NCI-H2196 (cell line): ENCODE measurements around the gene OSBPL10.
"Not testable (repeated sequence)": the region's sequence is repeated elsewhere in the genome, so short reads cannot be mapped to it uniquely, and the experiment has no call there.

Source experiments
- DNase-seq: peaks from one replicate; lab custom pipeline; 2025; ENCODE audit not compliant: unreplicated experiment; lab: John Stamatoyannopoulos, UW

OSBPL10 gene

GRCh38 chr3:31861826-31862225 lies 119.2 kb downstream of the OSBPL10 start:
- DNase-seq = no peak

DNA sequence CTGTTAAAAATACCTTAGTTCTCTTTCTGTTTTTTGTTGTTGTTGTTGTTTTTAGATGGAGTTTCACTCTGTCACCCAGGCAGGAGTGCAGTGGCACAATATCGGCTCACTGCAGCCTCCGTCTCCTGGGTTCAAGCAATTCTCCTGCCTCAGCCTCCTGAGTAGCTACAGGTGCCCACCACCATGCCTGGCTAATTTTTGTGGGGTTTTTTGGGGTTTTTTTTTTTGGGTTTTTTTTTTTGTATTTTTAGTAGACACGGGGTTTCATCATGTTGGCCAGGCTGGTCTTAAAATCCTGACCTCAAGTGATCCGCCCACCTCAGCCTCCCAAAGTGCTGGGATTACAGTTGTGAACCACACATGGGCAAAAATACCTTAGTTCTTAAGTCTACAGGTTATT lies 120.4 kb downstream of the OSBPL10 start:
- not testable (repeated sequence) for DNase-seq

DNA sequence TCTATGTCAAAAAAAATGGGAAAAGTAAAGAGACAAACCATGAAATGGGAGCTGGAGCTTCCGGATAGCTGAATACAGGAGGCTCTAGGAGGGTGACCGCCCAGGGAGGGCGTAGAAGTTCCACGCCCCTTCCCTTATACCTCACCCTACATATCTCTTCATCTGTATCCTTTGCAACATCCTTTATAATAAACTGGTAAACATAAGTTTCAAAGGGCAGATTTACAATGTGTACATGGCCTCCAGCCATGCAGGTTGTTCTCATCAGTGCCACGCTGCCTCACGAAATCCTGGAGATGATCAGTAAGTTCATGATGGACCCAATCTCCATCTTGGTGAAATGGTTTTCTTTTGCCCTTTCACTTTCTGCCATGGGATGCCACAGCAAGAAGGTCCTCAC lies 121.8 kb downstream of the OSBPL10 start:
- no peak for DNase-seq

DNA sequence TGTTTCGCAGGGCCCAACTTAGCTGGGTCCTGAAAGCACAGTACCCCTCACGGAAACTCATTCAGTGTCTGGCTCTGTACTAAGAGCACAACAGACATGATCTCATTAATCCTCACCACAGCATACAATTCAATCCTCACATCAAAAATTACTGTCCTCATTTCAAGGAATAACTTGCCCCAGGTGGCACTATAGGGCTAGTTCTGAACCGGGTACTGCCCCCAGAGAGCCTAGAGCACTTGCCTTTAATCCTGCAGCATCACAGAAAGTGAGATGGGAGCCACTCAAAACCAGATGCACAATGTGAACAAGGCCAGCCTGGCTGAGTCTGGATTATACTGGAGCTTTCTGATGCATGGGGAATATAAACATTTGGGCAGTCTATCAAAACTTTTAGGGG lies 122.6 kb downstream of the OSBPL10 start:
- DNase-seq = no peak

- DNase-seq = no peak
Measured at GRCh38 chr3:31853580-31853979, 127.5 kb downstream of the OSBPL10 start.

DNA sequence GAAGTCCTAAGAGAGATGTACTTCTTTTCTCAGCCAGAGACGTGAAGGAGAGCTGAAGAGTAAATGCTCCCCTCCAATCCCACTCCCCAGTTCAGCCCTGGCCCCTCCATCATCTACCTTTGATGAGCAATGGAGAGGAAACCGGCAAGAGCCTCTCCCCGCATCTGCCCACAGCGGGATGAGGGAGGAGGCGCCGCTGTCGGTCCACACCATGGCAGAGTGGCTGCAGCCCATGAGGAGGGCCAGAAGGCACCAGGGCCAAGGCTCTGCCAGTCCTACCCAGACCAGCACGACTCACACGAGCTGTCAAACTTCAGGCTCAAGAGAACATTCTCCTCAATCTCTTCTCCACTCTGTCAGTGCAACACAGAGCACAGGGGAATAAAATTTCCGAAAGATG lies 129.8 kb downstream of the OSBPL10 start:
- DNase-seq = no peak

- DNase-seq = no peak
Measured at GRCh38 chr3:31848911-31849310, 132.2 kb downstream of the OSBPL10 start.

DNA sequence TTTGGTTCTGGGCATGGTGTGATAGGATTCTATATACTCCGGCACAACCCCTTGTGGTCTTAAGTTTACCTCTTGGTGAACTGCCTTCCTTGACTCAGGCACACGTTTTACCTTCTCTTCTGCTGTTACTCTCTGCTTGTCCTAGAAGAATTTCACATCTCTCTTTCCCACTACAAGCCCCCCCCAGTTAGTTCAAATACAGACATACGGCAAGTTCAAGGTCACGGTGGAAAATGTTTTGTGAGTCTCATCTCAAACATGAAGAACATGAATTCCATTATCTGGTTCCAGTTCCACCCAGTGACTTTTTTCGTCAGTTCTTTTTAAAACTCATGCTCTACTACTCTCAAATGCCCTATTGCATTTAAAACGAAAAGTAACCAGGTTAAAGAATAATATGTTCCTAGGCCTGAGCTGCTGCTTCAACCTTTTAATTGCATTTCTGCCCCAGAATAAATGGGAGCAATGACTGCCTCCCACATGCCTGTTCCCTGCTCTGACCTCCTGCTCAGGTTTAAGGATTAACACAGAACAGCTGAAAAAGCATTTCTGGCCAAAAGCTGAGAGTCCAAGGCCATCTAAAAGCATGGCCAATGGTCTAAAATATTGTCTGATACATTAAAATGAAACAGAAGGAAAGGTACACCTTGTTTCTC lies 132.8 kb downstream of the OSBPL10 start:
- DNase-seq = no peak

DNA sequence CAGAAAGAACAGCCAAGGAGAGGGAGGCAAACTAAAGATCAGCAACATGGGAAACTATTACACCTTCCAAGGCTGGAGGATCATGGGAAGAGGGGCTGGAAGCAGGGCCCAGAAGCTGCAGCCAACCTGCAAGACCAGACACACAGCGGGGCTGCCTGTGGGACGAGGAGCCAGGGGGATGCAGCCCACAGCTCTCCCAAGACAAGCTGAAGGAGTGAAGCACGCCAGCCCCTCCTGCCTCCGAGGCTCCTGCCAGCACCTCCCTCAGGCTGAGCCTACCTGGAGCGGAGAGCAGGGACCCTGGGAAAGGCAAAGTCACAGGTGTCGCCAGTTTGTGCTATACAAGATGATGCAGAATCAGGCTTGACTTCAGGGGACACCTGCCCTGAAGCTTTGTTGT lies 133.3 kb downstream of the OSBPL10 start:
- no peak for DNase-seq

DNA sequence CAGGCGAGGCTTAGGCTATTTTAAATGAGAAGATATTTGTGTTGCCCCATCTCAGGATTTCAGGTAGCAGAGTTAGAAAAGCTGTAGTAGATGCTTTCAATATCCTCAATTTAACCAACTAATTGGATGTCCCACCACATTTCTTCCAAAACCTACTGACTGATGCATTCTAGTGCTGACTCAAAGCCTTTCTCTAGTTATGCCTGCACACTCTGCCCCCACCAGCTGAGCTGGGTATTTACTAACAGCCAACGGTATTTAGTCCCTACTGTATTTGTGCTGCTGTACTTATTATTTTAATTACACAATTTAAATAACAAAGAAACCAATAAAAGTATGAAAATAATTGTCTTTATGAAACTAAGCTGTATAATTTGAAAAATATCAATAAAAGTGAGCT lies 139.5 kb downstream of the OSBPL10 start:
- no peak for DNase-seq

DNA sequence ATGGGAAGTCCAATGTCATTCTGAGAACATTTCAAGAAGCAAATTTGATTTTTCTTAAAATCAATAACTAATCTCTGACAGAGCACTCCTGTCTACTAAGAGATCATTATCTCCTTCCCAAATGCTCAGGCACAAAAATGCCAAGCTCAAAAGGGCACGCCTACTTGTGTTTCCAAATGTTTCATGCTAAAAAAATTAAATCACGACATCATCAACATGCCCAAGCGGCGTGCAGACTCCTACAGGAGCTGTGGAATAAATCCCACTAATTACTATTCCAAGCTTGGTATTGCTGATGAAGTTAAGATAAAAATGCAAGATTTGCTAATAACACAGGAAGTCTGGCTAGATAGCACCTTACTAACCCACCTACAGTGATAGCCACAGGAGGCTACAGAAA lies 140.8 kb downstream of the OSBPL10 start:
- DNase-seq = no peak

DNA sequence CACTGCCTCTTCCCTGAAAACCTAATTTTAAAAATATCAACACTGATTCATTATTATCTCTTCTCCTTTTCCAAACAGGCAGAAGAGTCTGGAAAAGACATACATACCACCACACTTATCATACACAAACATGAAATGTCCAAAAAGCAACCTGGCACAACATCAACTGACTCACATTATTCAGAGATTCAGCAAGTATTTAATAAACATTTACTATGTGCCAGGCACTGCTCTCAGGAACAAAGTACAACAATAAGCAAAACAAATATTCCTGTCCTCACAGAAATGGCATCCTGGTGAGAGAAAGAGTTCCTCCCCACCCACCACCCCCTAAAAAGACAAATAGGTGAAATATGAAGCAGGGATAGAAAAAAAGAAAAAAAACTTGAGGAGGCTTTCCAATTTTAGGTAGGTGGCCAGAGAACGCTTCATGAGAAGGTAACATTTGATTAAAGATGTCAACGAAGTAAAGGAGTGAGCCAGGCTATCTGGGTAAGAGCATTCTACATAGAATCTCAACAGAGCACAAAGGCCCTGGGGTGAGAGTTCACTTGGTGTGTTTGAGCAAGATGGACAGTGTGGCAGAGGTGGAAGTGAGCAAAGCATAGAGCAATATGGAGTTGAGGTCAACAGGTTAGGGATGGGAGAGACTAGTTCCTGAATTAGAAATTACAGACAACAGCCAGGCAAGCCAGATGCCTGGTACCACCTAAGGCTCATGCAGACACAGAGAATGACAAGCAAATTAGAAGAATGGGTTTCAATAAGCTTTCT lies 141.7 kb downstream of the OSBPL10 start:
- no peak for DNase-seq

DNA sequence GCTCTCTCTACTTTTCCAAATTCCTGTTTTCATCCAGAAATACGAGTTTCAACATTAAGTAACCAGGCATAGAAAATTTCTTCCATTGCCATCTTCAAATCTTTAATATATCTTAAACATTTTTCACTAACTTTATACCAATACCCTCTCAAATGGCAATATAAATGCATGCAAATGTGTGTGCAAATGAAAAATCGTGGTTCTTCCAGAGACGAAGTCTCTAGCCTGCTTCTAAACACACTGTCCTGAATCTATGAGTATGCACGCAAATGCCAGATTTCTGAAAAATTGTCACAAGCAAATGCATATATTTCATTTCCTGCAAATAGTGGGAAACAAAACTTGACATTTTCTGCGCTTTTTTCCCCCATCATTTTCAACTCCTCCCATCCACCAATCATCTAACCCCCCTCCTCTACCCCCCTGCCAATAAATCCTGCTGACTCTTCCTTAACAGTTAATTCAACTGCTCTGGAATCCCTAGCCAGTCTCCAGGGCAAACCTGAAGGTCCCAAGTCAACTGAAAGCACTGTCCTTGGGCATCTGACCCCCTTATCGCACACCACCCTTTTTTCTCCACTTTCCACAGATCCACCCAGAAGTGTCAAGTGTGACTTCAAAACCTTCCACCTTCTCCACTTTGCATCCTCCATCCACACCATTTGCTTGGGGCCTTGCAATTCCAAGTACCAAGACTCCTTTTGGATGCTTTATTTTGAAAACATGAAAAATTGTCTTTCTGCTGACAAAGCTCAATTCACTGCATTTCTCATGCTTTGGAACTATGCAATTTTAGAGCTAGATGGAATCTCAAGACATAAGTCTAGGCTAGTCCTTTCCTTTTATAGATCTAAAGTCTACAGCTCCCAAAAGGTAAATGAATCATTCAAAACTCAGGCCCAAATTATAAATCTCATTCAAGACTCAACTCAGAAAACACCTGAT lies 144.7 kb downstream of the OSBPL10 start:
- DNase-seq = no peak

DNA sequence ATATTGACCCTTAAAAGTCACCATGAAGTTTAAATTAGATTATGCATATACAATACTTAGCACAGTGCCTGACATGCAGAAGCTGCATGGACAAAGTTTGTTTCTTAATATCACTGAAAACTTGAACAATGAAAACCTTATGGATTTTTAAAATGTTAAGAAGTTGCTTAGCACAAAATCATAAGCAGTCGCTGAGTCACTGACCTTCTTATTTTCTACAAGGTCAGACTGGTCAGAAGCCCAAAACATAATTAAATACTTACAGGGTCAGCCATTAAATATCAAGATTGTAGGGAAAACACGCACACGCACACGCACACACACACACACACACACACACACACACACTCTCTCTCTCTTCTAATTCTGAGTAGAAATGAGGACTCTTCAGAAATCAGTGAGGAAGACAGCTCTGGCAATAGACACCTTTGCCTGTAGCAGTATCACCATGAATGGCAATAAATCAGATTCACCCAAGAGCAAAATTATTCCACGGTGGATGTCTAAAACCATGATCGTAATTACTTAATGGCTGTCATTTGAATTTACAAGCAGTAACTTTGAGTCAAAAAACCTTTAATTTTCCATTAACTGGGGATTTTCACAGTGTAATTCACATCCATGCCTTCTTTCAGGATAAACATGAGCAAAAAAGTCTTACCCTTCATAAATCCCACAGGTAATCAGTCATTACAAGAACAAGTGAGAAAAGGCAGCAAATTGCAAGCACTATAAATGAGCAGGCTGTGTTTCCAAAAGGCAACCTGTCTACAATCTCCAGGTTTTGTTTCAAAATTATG lies 147.5 kb downstream of the OSBPL10 start:
- no peak for DNase-seq

GRCh38 chr3:31832551-31832950 lies 148.5 kb downstream of the OSBPL10 start:
- no peak for DNase-seq

- DNase-seq = no peak
Measured at GRCh38 chr3:31831591-31831990, 149.5 kb downstream of the OSBPL10 start.

DNA sequence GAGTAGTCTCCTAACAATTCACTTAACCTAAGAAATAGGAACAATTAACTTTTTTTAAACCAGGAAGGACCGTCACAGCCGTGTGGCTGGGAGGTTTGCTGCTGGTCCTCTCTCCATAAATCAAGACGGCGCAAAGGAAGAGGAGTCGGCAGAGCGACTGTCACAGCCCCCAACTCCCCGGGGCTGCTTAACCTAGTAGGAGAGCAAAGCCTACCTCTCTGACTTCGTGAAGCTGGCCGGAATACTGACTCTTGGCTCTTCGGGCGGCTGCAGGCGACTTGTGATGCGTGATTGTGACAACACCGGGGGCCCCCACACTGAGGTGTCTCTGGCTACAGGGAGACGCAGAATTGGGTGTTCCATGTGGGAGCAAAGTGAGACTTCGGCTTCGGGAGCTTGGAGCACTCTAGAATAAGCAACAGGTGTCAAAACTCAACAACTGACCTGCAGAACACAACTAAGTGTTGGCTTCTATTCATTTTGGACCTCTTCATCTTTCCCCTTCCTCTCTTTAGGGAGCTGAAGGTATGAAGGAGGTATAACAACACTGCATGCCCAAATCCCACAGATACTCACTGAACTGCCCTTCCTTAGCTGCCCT lies 151.1 kb downstream of the OSBPL10 start:
- DNase-seq = no peak

- DNase-seq = no peak
Measured at GRCh38 chr3:31829010-31829409, 152.1 kb downstream of the OSBPL10 start.

DNA sequence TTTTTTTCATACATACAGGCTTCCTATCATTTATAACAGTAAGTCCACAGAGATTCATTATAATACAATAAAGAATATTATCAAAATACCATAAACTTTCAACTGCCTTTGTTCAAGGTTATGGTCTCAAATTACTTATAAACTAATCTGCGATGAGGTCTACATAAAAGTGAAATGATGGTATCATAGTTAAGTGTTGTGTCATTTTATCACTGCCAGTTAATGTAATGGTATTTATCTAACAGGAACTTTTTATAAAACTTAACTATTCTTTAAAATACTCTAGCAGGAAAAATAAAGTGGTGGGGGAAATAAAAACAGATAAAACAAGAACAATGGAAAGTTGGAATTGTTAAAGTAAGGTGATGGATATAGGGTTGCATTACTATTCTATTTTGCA lies 153.1 kb downstream of the OSBPL10 start:
- no peak for DNase-seq

DNA sequence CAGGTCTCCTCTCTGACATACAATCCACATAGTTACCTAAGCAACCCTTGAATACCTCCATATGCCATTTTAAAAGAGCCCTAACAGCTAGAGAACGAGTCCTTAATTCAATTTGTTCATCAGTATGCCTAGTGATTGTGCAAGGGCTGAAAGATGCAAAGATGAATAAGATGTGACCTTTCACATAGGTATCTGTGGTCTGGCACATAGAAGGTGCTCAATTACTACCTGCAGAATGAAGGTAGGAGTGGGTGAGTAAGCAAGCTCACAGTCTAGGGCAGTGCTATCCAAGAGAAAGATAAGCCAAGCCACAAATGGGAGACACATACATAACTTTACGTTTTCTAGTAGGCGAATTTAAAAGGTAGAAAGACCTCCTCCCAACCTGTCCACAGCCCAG lies 157.9 kb downstream of the OSBPL10 start:
- no peak for DNase-seq
